HG02571 (cell line): ENCODE data around the gene CHRNA7.
"Not testable (repeated sequence)": the region's sequence is repeated elsewhere in the genome, so short reads cannot be mapped to it uniquely, and the experiment has no call there.

Source experiments
- ATAC-seq: cut with Tn5 transposase; IDR thresholded peaks from one replicate; pipeline ENCODE4 v1.9.1; 2021; ENCODE audit warnings: mild to moderate bottlenecking, moderate library complexity; ENCODE audit not compliant: unreplicated experiment

CHRNA7 gene

DNA sequence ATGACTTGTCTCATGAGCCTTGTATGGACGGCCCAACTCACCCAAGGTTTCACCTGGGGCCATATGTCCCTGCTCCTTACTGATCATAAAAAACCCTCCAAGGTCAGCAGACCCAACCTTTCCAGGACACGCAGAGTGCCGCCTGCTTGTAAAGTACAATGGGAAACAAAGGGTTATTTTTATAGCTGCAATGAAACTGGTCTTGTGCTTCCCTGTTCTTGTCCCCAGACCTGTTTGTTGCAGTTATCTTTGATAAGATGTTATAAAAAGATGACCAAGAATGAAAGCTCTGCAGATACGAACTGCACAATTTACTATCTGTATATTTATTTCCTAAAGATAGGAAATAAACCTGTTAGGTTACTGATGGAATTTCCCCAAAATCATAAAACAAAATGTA lies 136.0 kb downstream of the CHRNA7 start:
- ATAC-seq, result not testable (repeated sequence)

DNA sequence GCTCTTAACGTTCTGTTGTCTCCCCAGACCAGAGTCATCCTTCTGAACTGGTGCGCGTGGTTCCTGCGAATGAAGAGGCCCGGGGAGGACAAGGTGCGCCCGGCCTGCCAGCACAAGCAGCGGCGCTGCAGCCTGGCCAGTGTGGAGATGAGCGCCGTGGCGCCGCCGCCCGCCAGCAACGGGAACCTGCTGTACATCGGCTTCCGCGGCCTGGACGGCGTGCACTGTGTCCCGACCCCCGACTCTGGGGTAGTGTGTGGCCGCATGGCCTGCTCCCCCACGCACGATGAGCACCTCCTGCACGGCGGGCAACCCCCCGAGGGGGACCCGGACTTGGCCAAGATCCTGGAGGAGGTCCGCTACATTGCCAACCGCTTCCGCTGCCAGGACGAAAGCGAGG lies 137.6 kb downstream of the CHRNA7 start:
- ATAC-seq, result not testable (repeated sequence)

DNA sequence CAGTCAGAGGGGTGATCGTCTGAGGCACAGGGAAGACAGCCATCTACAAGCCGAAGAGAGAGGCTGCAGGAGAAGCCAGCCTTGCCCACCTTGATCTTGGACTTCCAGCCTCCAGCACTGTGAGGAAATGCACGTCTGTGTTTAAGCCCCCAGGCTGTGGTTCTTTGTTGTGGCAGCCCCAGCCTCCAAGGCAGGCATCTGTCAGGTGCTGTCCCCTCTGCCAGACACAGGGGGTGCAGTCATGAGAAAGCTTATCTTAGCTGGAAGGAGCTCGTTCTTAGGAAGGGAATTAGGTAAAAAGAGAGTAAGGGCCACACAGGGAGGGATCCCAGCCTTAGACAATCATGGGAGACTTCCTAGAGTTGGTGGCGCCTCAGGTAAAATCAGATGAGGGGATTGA lies 150.3 kb downstream of the CHRNA7 start:
- not testable (repeated sequence) for ATAC-seq

DNA sequence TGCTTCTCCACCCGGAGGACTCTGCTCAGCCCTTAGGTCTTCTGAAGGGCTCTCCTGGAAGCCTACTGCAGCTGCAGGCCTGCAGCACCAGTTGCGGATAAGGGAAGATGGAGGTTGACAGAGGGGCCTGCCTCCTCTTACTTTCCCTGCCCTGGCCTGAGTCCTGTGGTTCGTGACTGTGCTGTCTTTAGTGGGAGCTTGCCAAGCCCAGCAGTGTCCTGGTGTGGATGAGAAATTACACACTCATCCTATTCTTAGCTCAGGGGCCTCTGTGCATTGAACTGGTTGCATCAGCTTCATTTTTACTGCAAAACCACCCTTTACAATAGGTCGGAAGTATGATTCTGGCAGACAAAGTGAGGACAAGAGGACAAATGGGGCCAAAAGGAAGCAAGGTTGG lies 163.5 kb downstream of the CHRNA7 start:
- ATAC-seq, result not testable (repeated sequence)

DNA sequence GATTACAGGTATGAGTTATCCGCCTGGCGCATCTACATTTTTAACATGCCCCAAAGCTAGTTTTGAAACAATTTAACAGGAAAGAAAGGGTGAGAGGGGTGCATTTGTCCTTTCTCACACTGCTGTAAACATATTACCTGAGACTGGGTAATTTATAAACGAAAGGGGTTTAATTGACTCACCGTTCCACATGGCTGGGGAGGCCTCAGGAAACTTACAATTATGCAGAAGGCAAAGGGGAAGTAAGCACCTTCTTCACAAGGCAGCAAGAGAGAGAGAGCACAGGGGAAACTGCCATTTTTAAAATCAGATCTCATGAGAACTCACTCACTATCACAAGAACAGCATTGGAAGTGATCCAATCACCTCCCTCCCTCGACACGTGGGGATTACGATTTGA lies 165.9 kb downstream of the CHRNA7 start:
- not testable (repeated sequence) for ATAC-seq

DNA sequence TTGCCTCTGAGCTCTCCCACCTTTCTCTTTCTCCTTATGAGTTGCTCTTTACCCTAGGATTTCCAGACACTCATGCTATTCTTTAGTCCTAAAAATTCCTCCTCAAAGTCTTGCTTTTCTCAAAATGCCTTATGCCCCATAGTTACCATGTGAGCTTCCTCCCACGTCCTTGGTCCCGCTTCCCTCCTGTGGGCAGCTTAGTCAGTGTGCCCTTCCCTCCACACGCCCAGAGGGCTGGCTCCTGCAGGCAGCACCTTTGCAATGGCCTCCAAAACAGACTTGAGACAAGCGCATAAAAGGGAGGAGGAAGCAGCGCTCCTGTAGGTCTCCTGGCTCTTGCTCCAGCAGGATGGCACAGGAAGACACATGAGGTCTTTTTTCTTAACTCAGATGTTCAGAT lies 168.6 kb downstream of the CHRNA7 start:
- ATAC-seq, result not testable (repeated sequence)

DNA sequence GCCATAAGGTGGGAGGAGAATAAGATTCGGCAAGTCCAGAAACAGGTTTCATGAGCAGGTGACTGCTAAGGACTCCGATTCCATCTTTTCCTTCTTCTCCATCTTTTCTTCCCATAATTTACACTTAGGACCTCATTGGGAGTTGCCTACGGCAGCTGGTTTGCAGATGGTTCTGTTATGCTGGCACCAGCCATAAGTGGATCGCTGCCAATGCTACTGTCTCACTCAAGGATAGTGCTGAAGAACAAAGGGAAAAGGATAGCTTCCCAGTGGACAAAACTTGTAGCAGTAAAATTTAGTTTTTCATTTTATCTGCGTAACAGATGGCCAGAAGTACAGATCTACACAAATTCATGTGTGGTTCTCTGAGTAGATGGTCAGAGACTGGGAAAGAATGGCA lies 178.8 kb downstream of the CHRNA7 start:
- not testable (repeated sequence) for ATAC-seq

DNA sequence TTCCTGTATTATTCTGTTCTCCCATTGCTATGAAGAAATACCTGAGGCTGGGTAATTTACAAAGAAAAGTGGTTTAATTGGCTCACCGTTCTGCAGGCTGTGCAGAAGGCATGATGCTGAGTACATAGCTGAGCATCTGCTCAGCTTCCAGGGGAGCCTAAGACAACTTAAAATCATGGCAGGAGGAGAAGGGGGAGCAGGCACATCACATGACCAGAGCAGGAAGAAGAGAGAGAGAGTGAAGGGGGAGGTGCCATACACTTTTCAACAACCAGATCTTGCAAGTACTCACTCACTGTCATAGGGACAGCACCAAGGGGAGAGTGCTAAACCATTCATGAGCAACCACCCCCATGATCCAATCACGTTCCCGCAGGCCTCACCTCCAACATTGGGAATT lies 188.4 kb downstream of the CHRNA7 start:
- ATAC-seq, result no peak
